ENCODE results near the gene CFAP52. TPM values are rescaled to one million over a fixed set of nuclear protein-coding genes. Genes with fewer than 3 reads are reported as not detected.

The CFAP52 gene
- total RNA-seq, 2 experiments from 2014 or later: not detected

GRCh38 chr17:9611557-9611956, 35.1 kb downstream of the CFAP52 start:
- TF ChIP-seq CTCF (IDR thresholded peaks at IDR 0.05): no peak
- ATAC-seq: no peak

GRCh38 chr17:9612006-9612405, 35.6 kb downstream of the CFAP52 start:
- H3K4me1 Mint-ChIP-seq (ENCODE audit: low read depth): no peaks in the 10 kb centered on the region
- ChIA-PET POLR2A (no interaction called here), CTCF (interaction anchor here (1.2 kb wide), 1 partner anchor 35 kb away, joined by 3 read pairs; the partner anchor contains the start of gene CFAP52)
- no peak for TF ChIP-seq CTCF (IDR thresholded peaks at IDR 0.05)
- ATAC-seq (no peak), DNase-seq (no peak)
- H3K4me3 Mint-ChIP-seq: no peak overlapping the region
- no peak overlapping the region for H3K27ac Mint-ChIP-seq
- no peaks in the 10 kb centered on the region for H3K9me3 Mint-ChIP-seq
- intact Hi-C loops (cut with micrococcal nuclease): no loop called here
- no peaks in the 10 kb centered on the region for H3K36me3 Mint-ChIP-seq (ENCODE audit: low read depth)
- H3K27me3 Mint-ChIP-seq: peaks cover 7% of the 10 kb centered on the region

More at GRCh38 chr17:9611557-9611956, 35.1 kb downstream of the CFAP52 start:
- Mint-ChIP-seq H3K27me3 (peaks cover 7% of the 10 kb centered on the region), H3K36me3 (ENCODE audit: low read depth) (no peaks in the 10 kb centered on the region), H3K4me3 (no peak overlapping the region), H3K9me3 (no peaks in the 10 kb centered on the region), H3K27ac (no peak overlapping the region), H3K4me1 (ENCODE audit: low read depth) (no peaks in the 10 kb centered on the region)
- intact Hi-C loops (cut with micrococcal nuclease): no loop called here
- ChIA-PET CTCF (interaction anchor here (1.2 kb wide), 1 partner anchor 35 kb away, joined by 3 read pairs; the partner anchor contains the start of gene CFAP52), POLR2A (no interaction called here)
- DNase-seq: no peak

- Mint-ChIP-seq H3K4me1 (ENCODE audit: low read depth) (no peaks in the 10 kb centered on the region), H3K27ac (no peak overlapping the region), H3K4me3 (no peak overlapping the region), H3K27me3 (peaks cover 5% of the 10 kb centered on the region), H3K36me3 (ENCODE audit: low read depth) (no peaks in the 10 kb centered on the region), H3K9me3 (no peaks in the 10 kb centered on the region)
- ATAC-seq (no peak), DNase-seq (no peak)
- intact Hi-C loops (cut with micrococcal nuclease): no loop called here
- CTCF ChIA-PET: no interaction called here
- TF ChIP-seq CTCF (IDR thresholded peaks at IDR 0.05): no peak
- POLR2A ChIA-PET: no interaction called here
These were observed 39.0 kb downstream of the CFAP52 start for GRCh38 chr17:9615486-9615885.

GRCh38 chr17:9622961-9623360, 46.5 kb downstream of the CFAP52 start:
- peaks cover 23% of the 10 kb centered on the region for H3K9me3 Mint-ChIP-seq
- POLR2A ChIA-PET: no interaction called here
- intact Hi-C loops (cut with micrococcal nuclease): no loop called here
- ATAC-seq (no peak), DNase-seq (no peak)
- no peak overlapping the region for H3K27ac Mint-ChIP-seq
- TF ChIP-seq CTCF (IDR thresholded peaks at IDR 0.05): no peak
- H3K4me1 Mint-ChIP-seq (ENCODE audit: low read depth): no peaks in the 10 kb centered on the region
- CTCF ChIA-PET: no interaction called here
- peaks cover 3% of the 10 kb centered on the region for H3K27me3 Mint-ChIP-seq
- H3K4me3 Mint-ChIP-seq: no peak overlapping the region
- H3K36me3 Mint-ChIP-seq (ENCODE audit: low read depth): peaks cover 2% of the 10 kb centered on the region

- TF ChIP-seq CTCF (IDR thresholded peaks at IDR 0.05): no peak
- intact Hi-C loops (cut with micrococcal nuclease): no loop called here
- DNase-seq (no peak), ATAC-seq (no peak)
- H3K4me3 Mint-ChIP-seq: no peak overlapping the region
- H3K9me3 Mint-ChIP-seq: peaks cover 12% of the 10 kb centered on the region
- H3K27me3 Mint-ChIP-seq: peaks cover 6% of the 10 kb centered on the region
- peaks cover 1% of the 10 kb centered on the region for H3K36me3 Mint-ChIP-seq (ENCODE audit: low read depth)
- no peak overlapping the region for H3K27ac Mint-ChIP-seq
- ChIA-PET CTCF (no interaction called here), POLR2A (no interaction called here)
- H3K4me1 Mint-ChIP-seq (ENCODE audit: low read depth): no peaks in the 10 kb centered on the region
These were observed 52.1 kb downstream of the CFAP52 start for GRCh38 chr17:9628509-9628908.
